Measurements from ENCODE around the gene HPSE.

Gene HPSE

GRCh38 chr4:83252782-83253405 is 81.8 kb downstream of the HPSE start:
- peak; percentile 78 for TF ChIP-seq CTCF (IDR thresholded peaks at IDR 0.05)
- peak overlapping the region; percentile 43 for H3K27ac ChIP-seq
- H3K4me3 ChIP-seq (ENCODE audit: low read depth in 1 of 2, low read length in 1 of 2), result no peak overlapping the region
- peaks cover 37 to 40% of the 10 kb centered on the region in 2 experiments for H3K4me1 ChIP-seq (ENCODE audit: control insufficient read depth in 1 of 2, insufficient read depth in 1 of 2, low read depth in 1 of 2, low read length in 1 of 2)
- no peaks in the 10 kb centered on the region for H3K9me3 ChIP-seq
- no peaks in the 10 kb centered on the region for H3K36me3 ChIP-seq
- no peaks in the 10 kb centered on the region for H3K27me3 ChIP-seq

- Histone ChIP-seq H3K9me3 (no peaks in the 10 kb centered on the region), H3K27me3 (no peaks in the 10 kb centered on the region), H3K36me3 (no peaks in the 10 kb centered on the region), H3K4me1 (ENCODE audit: control insufficient read depth in 1 of 2, insufficient read depth in 1 of 2, low read depth in 1 of 2, low read length in 1 of 2) (peaks cover 36 to 37% of the 10 kb centered on the region in 2 experiments), H3K4me3 (ENCODE audit: low read depth in 1 of 2, low read length in 1 of 2) (no peak overlapping the region), H3K27ac (peak overlapping the region; percentile 43)
- no peak for TF ChIP-seq CTCF (IDR thresholded peaks at IDR 0.05)
Measured at GRCh38 chr4:83251447-83251830, 83.2 kb downstream of the HPSE start.

GRCh38 chr4:83250687-83251446 is 83.8 kb downstream of the HPSE start:
- Histone ChIP-seq H3K27ac (peak overlapping the region; percentile 43), H3K27me3 (no peaks in the 10 kb centered on the region), H3K9me3 (no peaks in the 10 kb centered on the region), H3K4me1 (ENCODE audit: control insufficient read depth in 1 of 2, insufficient read depth in 1 of 2, low read depth in 1 of 2, low read length in 1 of 2) (peaks cover 31 to 32% of the 10 kb centered on the region in 2 experiments), H3K36me3 (no peaks in the 10 kb centered on the region), H3K4me3 (ENCODE audit: low read depth in 1 of 2, low read length in 1 of 2) (no peak overlapping the region)
- no peak for TF ChIP-seq CTCF (IDR thresholded peaks at IDR 0.05)

- H3K27ac ChIP-seq, result no peak overlapping the region
- no peaks in the 10 kb centered on the region for H3K36me3 ChIP-seq
- no peaks in the 10 kb centered on the region for H3K9me3 ChIP-seq
- H3K4me3 ChIP-seq (ENCODE audit: low read depth in 1 of 2, low read length in 1 of 2), result no peak overlapping the region
- H3K4me1 ChIP-seq (ENCODE audit: control insufficient read depth in 1 of 2, insufficient read depth in 1 of 2, low read depth in 1 of 2, low read length in 1 of 2), result peaks cover 26 to 28% of the 10 kb centered on the region in 2 experiments
- no peaks in the 10 kb centered on the region for H3K27me3 ChIP-seq
- no peak for TF ChIP-seq CTCF (IDR thresholded peaks at IDR 0.05)
Measured at GRCh38 chr4:83248486-83248885, 86.2 kb downstream of the HPSE start.

GRCh38 chr4:83247415-83248357 is 87.0 kb downstream of the HPSE start:
- H3K4me3 ChIP-seq (ENCODE audit: low read depth in 1 of 2, low read length in 1 of 2), result no peak overlapping the region
- no peaks in the 10 kb centered on the region for H3K27me3 ChIP-seq
- H3K27ac ChIP-seq, result no peak overlapping the region
- TF ChIP-seq CTCF (IDR thresholded peaks at IDR 0.05), result no peak
- H3K4me1 ChIP-seq (ENCODE audit: control insufficient read depth in 1 of 2, insufficient read depth in 1 of 2, low read depth in 1 of 2, low read length in 1 of 2), result peaks cover 18 to 21% of the 10 kb centered on the region in 2 experiments
- H3K36me3 ChIP-seq, result no peaks in the 10 kb centered on the region
- H3K9me3 ChIP-seq, result no peaks in the 10 kb centered on the region
